Activated effector memory CD4-positive, alpha-beta T cell treated with anti-CD3 and anti-CD28 coated beads, Interleukin-2, amount 50 U/mL, for 16 hours (primary cell): Measurements from ENCODE around the gene RICTOR.
"Not testable (repeated sequence)": the region's sequence is repeated elsewhere in the genome, so short reads cannot be mapped to it uniquely, and the experiment has no call there.

Experiments
- DNase-seq: peaks from one replicate; pipeline ENCODE4 v3.0.0-alpha.2; 2020

The RICTOR gene

DNA sequence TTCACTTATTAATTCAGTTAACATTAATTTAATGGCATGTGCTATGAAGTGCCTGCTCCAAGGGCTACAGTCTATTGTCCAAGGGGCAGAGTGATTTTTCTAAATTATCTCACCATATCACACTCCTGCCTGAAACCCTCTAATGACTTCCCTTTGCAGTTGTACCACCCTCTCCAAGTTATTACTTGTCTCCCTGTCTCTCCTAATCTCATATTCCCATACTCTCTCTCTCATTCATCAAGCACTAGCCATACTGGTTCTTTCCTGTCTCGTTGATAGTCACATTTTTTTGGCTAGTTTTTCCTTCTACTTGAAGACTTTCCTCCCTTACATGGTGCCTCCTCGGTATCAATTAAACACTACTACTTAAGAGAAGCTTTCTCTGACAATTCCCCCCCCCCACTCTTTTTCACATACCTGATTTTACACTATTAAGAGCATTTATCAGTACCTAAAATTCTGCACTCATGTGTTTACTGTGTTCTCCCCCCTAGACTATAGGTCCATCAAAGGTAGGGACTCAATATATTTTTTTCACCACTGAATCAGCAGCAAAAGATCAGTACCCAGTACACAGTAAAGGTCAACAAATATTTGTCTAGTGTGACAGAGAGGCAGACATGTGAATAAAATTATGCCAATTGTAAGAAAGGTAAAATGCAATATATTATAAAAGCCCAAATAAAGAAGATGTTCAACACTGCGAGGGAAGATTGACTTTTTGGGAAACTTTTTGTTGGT, 19.0 kb downstream of the RICTOR start:
- no peak for DNase-seq

DNA sequence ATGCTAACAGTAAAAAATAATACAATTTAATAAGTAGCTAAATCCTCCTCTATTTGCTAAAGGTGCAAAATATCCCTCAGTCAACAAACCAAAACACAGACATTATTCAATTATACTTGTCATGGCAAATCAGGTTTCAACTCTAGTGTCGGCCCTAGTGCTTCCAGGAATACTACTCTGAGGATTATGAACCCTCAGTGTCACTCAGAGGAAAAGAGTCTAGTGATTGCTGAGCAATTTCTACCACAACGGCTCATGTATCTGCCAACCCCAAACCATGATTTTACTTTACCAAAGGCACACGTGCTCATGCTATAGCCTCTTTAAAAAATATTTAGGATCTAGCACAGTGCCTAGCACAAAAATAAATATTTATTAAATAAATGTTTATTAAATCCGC, 21.0 kb downstream of the RICTOR start:
- DNase-seq, result no peak

DNA sequence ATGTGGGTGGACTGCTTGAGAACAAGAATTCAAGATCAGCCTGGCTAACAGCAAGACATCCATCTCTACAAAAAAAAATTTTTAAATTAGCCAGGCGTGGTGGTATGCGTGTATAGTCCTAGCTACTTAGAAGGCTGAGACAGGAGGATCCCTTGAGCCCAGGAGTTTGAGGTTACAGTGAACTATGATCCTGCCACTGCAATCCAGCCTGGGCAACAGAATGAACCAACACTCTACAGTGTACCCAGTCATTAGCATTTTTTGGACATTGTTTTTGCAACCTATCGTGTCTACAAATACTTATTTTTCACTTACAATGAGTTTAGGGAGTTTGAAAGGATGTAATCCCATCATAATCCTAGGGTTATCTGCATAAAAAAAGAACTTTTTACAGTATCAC, 22.1 kb downstream of the RICTOR start:
- no peak for DNase-seq

DNA sequence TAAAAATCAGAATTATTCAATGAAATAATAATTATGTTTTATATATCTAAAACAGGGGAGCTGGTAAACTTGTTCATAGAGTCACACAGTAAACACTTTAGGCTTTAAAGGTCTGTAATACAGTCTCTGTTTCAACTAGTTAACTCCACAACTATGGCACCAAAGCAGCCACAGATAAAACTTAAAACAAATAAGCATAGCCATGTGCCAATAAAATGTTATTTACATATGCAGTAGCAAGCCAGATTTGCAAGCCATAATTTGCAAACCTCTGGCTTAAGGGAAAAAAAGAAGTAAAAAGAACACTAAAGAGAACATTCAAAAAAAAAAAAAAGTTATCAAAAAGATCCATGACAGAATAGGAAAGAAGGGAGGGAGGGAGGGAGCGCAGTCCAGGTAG, 24.9 kb downstream of the RICTOR start:
- DNase-seq, result no peak

DNA sequence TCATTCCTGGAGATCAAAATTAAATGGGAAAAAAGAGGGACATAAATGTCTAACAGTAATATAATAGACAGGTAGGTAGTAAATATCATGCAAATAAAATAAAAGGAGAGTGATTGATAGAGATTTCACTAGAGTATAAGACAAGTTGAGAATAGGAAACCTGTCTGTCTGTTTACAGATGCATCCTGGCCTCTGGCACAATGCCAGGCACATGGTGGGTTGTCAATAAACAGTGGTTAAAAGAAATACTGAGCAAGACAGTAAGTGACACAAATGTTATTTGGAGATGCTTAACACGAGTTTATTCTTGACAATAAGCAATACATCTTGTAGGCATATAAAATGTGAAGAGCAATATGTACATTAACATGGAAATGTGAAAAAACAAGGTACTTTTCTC, 33.3 kb downstream of the RICTOR start:
- no peak for DNase-seq

DNA sequence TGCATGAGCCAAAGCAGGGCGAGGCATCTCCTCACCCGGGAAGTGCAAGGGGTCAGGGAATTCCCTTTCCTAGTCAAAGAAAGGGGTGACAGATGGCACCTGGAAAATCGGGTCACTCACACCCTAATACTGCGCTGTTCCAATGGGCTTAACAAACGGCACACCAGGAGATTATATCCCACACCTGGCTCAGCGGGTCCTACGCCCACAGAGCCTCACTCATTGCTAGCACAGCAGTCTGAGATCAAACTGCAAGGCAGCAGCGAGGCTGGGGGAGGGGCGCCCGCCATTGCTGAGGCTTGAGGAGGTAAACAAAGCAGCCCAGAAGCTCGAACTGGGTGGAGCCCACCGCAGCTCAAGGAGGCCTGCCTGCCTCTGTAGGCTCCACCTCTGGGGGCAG, 39.7 kb downstream of the RICTOR start:
- DNase-seq, result not testable (repeated sequence)

DNA sequence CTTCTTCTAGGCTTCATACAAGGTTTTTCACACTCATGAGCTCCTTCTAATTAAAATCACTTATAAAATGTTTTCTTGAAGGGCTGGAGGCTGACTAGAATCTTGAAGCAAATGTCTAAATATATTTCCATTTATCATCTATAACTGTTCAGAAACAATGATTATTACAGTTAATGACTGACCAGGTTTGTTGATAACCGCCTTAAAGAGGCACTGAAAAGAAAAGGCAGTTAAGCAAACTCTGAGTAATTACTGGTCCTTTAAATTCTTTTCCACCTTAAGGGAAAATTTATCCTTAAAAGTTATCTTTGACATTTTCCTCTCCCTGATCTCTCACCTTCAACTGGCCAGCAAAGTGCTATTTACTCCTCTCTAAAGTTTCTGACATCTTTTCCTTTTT, 43.2 kb downstream of the RICTOR start:
- no peak for DNase-seq

DNA sequence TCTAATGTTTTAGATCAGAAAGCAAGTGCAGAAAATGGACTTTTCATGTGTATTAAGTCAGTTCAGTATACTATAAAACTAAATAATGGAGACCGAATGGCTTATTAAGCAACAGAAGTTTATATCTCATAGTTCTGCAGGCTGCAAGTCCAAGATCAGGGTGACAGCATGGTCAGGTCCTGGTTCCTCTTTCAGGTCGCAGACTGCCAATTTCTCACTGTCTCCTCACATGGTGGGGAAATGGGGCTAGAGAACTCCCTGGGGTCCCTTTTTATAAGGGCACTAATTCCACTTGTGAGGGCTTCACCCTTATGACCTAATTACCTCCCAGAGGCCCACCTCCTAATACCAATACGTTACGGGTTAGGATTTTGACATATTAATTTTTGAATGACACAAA, 48.7 kb downstream of the RICTOR start:
- no peak for DNase-seq

DNA sequence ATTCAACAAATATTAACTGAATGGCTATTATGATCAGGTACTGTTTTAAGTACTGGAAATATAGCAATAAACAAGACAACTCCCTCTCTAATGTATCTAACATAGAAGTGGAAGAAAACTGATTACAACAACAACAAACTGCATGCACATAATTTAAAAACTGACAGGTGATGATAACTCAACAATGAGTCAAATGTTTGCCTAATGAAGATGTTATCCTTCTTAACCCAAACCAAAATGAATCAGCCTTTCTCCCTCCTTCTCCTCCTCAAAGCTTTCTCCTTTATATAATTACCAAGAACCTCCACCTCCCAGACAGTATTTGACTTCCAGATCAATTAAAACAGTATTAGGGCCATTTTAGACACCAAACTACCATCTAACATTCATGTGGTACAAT, 49.3 kb downstream of the RICTOR start:
- DNase-seq, result no peak

DNA sequence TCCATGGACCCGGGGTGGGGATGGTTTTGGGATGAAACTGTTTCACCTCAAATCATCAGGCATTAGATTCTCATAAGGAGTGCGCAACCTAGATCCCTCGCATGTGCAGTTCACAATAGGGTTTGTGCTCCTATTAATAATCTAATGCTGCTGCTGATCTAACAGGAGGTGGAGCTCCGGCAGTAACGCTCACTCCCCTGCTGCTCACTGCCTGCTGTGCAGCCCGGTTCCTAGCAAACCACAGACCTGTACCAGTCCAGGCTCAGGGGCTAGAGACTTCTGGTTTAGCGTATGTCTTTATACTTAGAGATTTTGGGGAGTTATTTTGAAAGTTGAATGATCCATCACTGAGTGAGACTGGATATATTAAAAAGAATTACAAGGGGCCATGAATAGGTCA, 50.2 kb downstream of the RICTOR start:
- DNase-seq, result no peak

DNA sequence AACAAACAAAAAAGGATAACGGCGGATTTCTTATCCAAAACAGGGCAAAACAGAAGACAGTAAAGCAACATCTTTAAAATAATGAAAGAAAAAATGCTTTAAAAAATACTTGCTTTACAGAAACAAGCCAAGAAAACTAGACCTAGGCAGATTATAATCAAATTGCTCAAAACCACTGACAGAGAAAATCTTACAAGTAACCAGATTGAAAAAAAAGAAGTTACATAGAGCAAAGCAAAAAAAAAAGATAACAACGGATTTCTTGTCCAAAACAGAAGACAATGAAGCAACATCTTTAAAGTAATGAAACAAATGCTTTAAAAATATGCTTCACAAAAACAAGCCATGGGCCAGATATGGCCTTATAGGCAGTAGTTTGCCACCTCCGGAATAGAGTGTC, 51.1 kb downstream of the RICTOR start:
- no peak for DNase-seq

DNA sequence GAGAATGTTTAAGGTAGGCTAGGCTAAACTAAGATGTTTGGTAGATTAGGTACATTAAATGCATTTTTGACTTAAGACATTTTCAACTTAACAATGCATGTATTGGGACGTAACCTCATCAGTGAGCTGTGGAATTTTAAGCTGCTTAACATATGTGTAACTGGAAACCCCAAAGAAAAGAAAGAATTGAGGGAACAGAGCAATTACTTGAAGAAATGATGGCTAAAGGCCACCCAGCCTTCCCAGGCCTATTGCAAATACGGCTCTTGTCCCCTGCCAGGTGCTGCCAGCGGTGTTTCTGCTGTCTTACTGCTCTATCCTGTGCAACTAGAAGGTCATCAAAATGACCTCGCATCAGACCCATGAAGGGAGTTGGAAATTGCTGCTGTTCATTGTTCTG, 52.0 kb downstream of the RICTOR start:
- DNase-seq, result no peak

DNA sequence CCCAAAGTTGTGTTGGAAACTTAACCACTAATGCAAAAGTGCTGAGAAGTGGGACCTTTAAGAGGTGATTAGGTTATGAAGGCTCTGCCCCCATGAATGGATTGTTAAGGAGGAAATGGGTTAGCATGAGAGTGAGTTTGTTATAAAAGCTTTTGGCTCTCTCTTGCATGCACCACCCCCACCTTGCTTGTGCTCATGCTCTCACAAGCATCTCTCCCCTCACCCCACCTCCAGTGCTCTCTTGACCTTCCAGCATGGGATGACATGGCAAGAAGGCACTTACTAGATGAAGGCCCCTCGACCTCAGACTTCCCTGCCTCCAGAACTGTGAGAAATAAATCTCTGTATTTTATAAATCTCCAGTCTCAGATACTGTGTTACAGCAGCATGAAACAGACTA, 52.8 kb downstream of the RICTOR start:
- no peak for DNase-seq

DNA sequence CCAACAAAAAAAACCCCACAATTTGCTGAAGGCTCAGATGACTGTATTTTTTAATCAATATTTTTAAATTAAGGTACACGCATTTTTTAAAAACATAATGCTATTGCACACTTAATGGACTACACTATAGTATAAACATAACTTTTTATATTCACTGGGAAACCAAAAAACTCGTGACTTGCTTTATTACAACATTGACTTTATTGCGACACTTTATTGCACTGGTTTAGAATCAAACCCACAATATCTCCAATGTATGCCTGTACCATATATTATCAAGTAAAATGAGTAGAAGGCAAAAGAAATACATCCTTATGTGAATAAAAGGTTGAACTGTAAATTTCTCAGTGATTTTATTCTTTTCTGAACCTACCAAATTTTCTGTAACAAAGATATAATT, 53.7 kb downstream of the RICTOR start:
- DNase-seq, result no peak

DNA sequence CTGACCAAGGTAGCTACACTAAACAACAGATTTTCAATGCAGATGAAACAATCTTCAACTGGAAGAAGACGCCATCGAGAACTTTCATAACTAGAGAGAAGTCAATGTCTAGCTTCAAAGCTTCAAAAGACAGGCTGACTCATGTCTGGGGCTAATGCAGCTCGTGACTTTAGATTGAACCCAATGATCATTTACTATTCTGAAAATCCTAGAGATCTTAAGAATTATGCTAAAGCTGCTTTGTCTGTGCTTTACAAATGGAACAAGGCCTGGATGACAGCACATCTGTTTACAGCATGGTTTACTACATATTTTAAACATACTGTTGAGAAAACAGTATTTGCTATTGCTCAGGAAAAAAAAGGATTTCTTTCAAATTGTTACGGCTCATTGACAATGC, 54.9 kb downstream of the RICTOR start:
- DNase-seq, result no peak

DNA sequence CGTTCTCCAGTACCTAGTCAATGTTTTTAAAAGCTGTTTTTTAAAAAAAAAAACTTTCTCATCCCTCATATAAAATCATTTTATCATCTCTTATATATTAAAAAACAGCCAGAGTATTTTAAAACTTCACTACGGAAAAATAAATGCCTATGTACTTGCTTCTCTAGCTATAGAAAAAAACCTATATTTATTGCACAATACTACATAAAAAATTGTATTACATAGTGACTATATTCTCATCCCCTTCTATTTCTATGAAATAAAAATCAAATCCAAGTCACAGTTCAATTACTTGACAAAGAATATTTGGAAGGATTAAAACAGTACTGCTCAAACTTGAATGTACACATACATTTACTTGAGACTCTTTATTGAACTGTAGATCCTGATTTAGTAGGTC, 56.7 kb downstream of the RICTOR start:
- no peak for DNase-seq

DNA sequence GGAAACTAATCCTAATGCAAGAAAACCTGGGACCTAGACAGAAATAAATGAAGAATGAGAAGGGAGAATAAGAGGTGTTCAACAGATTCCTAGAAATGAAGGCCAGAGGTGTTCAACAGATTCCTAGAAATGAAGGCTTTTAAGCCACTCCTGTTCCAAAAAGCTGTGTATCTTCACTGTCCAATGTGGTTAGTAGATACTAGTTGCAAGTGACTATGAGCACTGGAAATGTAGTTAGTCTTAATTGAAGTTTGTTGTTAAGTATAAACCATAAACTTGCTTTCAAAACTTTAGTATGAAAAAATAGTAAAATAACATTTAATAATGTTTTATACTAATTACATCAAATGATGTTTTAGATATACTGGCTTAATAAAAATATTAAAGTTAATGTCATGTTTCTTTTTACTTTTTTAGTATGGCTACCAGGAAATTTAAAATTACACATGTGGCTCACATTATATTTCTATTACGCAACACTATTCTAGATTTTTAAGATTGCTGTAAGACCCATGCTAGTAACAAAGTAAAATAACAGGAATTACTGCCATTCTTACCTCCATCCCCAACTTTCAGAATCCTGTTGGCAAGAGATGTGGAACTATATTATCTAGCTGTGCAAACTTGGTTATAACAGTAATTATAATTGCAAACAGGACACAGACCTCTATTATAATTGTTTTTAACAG, 57.5 kb downstream of the RICTOR start:
- DNase-seq, result no peak

DNA sequence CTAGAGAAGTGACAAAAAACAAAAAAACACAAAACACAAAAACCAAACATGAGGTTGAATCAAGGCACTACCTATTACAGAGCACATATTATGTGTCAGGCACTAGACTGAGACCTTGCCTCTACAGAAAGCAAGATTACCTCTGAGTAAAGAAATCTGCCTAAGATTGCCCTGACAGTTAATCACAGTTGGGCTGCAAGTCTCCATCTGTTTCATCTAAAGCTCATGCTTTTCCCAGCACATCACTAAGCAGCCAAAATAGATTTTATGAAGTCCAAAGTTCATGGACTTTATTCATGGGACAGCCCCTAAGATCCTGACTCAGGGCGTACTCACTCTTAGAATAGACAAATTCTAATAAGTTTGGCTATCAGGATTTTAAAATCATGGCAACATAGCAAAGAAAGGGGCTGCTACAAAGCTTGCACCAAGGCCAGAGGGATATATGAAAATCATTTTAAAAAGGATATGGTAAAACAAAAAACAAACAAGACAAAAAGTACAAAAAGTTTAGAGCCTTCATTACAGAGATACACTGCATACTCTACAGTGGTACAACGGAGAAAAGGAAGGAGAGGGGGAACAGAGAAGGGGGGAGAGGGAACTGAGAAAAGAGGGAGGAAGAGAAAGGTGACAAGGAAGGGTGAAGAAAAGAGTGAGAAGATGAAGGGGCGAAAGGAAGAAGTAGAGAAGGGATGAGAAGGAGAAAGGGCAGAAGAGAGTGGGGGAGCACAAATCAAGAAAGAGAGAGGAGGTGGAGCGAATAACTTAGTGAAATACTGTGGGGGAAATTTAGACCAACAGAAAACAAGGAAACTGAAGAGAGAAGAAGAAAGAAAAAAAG, 58.2 kb downstream of the RICTOR start:
- no peak for DNase-seq

DNA sequence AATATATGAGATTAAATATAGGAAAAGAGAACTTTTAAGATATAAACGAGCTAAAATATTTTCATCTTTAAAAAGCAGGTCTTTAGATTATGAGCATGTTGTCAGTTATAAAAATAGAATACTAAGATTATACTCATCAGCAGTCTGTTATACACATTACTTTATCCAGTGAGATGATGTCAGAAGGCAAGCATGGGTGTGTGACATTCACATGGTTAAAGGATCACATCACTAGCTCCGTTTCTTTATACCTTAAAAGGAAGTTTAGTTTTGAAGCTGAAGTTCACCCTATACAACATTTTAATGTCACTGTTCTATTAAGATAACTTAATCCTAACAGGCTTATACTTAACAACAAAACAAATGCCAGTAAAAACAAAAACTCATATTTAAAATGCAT, 59.6 kb downstream of the RICTOR start:
- no peak for DNase-seq

DNA sequence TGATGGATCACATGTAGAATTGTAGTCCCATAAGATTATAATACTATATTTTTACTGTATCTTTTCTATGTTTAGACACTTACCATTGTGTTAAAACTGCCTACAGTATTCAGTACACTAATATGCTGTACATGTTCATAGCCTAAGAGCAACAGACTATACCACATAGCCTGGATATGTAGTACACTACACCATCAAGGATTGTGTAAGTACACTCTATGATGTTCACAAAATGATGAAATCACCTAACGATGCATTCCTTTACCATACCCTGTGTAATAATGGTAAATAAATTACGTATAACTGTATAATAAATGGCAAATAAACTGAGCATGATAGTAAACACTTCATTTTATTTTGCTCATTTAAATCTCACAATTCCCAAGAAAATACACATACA, 60.3 kb downstream of the RICTOR start:
- DNase-seq, result no peak

DNA sequence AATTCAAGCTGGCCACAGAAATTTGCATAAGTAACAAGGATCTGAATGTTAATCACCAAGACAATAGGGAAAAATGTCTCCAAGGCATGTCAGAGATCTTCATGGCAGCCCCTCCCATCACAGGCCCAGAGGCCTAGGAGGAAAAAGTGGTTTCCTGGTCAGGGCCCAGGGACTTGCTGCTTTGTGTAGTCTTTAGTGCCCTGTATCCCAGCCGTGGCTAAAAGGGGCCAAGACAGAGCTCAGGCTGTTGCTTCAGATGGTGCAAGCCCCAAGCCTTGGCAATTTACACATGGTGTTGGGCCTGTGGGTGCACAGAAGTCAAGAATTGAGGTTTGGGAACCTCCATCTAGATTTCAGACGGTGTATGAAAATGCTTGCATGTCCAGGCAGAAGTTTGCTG, 63.2 kb downstream of the RICTOR start:
- DNase-seq, result not testable (repeated sequence)

DNA sequence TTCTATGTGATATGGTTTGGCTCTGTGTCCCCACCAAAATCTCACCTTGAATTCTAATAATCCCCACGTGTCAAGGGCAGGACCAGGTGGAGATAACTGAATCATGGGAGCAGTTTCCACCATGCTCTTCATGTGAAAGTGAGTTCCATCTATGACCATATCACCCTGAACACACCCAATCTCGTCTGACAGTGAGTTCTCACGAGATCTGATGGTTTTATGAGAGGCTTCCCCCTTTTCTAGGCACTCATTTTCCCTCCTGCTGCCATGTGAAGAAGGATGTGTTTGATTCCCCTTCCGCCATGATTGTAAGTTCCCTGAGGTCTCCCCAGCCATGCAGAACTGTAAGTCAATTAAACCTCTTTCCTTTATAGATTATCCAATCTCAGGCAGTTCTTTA, 64.2 kb downstream of the RICTOR start:
- no peak for DNase-seq

DNA sequence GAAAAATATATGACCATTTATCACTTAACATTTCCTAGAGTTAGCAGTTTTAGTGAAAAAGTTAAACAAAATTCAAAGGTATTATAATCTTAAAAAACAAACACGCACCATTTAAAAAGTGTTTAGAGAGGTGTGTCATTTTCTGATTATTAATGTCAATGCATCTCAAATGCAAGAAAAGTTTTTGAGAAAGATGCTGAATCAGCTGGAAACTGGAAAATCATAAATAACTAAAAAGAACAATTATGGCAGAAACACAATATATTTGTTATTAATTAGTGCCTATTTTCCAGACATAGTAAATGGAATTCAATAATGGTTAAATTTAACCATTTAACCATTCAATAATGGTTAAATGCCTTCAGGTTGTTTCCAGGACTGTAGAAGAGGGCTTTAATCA, 64.9 kb downstream of the RICTOR start:
- no peak for DNase-seq

DNA sequence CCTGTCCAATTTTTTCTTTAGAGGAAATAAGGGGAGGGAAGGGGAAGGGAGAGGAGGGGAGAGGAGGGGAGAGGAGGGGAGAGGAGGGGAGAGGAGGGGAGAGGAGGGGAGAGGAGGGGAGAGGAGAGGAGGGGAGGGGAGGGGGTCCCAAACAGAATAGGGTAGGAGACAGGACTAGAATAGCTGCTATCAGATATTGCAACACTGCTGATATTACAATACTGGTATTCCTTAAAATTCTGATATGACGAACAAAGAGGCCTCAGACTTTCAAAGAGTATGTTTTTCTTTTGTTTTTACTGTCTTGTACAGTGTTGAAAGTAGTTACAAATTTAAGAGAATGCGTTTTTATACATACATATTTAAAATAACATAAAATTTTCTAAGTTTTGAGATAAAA, 67.5 kb downstream of the RICTOR start:
- DNase-seq, result no peak
